ENCODE results near the gene C16orf92. TPM values are rescaled to one million over a fixed set of nuclear protein-coding genes. Genes with fewer than 3 reads are reported as not detected.

C16orf92 gene
- total RNA-seq, 1 experiment from 2014 or later = not detected

DNA sequence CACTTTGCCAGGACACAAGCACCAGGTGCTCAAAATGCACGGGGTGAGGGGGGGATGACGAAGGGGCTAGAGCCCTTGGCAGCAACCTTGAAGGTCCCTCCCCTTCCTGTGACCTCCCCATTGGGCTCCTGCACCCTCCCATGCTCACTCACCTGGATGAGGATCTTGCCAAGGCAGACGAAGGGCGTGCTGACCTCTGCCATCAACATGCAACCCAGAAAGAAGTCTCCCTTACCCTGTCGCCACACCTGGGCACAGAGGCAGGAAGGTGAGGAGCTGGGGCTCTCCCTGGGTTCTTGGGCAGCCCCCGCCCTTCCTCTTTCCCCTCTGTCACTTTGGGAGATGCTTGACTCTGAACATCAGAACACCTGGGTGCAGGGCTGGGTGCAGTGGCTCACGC, 2.6 kb downstream of the C16orf92 start:
- H3K9ac ChIP-seq (ENCODE audit: low read length) = no peak overlapping the region
- no peak overlapping the region for H3K4me2 ChIP-seq (ENCODE audit: low read length)
- no peak overlapping the region for H3K4me3 ChIP-seq (replicated peaks in 1 of 2; ENCODE audit: low read depth in 1 of 2, low read length in 2 of 2)
- no peaks in the 10 kb centered on the region for H3K79me2 ChIP-seq (ENCODE audit: insufficient read depth, low read length)
- ChIA-PET CTCF (no interaction called here), RAD21 (ENCODE audit: low non-redundant PET in 1 of 2, low total read pairs in 2 of 2, uncharacterized antibody in 2 of 2, unreplicated experiment in 2 of 2) (no interaction called here), POLR2A (no interaction called here)
- no TSS peak for BruUV-seq (replicated peaks)
- no peak overlapping the region for H2AFZ ChIP-seq (ENCODE audit: low read depth, low read length, poor library complexity, severe bottlenecking)
- no peak for DNase-seq (ENCODE audit: low read depth, low spot score)
- peaks cover 0 to 12% of the 10 kb centered on the region in 2 experiments; a peak in 2 of 4 replicates for H3K4me1 ChIP-seq (ENCODE audit: control insufficient read depth in 1 of 2, insufficient read depth in 2 of 2, low read length in 2 of 2)
- H4K20me1 ChIP-seq (ENCODE audit: insufficient read depth) = no peaks in the 10 kb centered on the region
- no peaks in the 10 kb centered on the region for H3K9me3 ChIP-seq (ENCODE audit: control insufficient read depth in 1 of 2, insufficient read depth in 1 of 2, low read depth in 1 of 2, low read length in 2 of 2)
- no peak for ATAC-seq
- H3K36me3 ChIP-seq (ENCODE audit: control insufficient read depth in 1 of 2, insufficient read depth in 2 of 2, low read length in 2 of 2) = no peaks in the 10 kb centered on the region
- intact Hi-C loops (cut with micrococcal nuclease) = loop anchor here (10.0 kb wide), 1 partner anchor 911 kb away; no protein-coding TSS in a partner anchor
- TF ChIP-seq CEBPB (IDR thresholded peaks at IDR 0.05; ENCODE audit: low read depth) (no peak), SP1 (IDR thresholded peaks at IDR 0.05; ENCODE audit: low read depth) (no peak), ZNF274 (IDR thresholded peaks at IDR 0.05; ENCODE audit: low read depth, low read length) (no peak), RAD21 (IDR thresholded peaks at IDR 0.05; ENCODE audit: low read depth) (no peak), SRF (IDR thresholded peaks at IDR 0.05; ENCODE audit: low read depth) (no peak), SIN3A (IDR thresholded peaks at IDR 0.05; ENCODE audit: low read depth) (no peak), JUND (IDR thresholded peaks at IDR 0.05) (no peak), YY1 (IDR thresholded peaks at IDR 0.05; ENCODE audit: extremely low read depth, insufficient replicate concordance, low read depth, low read length) (no peak), CBX3 (IDR thresholded peaks at IDR 0.05; ENCODE audit: low read depth) (no peak), POLR2A (IDR thresholded peaks at IDR 0.05; ENCODE audit: borderline replicate concordance, extremely low read depth, insufficient read depth, insufficient read length) (no peak), ZFX (IDR thresholded peaks at IDR 0.05) (no peak), EZH2phosphoT487 (IDR thresholded peaks at IDR 0.05; ENCODE audit: borderline replicate concordance) (no peak)
- TF ChIP-seq, protein P1, sequence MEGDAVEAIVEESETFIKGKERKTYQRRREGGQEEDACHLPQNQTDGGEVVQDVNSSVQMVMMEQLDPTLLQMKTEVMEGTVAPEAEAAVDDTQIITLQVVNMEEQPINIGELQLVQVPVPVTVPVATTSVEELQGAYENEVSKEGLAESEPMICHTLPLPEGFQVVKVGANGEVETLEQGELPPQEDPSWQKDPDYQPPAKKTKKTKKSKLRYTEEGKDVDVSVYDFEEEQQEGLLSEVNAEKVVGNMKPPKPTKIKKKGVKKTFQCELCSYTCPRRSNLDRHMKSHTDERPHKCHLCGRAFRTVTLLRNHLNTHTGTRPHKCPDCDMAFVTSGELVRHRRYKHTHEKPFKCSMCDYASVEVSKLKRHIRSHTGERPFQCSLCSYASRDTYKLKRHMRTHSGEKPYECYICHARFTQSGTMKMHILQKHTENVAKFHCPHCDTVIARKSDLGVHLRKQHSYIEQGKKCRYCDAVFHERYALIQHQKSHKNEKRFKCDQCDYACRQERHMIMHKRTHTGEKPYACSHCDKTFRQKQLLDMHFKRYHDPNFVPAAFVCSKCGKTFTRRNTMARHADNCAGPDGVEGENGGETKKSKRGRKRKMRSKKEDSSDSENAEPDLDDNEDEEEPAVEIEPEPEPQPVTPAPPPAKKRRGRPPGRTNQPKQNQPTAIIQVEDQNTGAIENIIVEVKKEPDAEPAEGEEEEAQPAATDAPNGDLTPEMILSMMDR (IDR thresholded peaks at IDR 0.05 in 2 of 3, conservative IDR thresholded peaks at IDR 0.05 in 1 of 3; ENCODE audit: borderline replicate concordance in 1 of 3, insufficient read depth in 1 of 3, low read depth in 2 of 3, low read length in 2 of 3) = no peak
- TF ChIP-seq, protein P2, sequence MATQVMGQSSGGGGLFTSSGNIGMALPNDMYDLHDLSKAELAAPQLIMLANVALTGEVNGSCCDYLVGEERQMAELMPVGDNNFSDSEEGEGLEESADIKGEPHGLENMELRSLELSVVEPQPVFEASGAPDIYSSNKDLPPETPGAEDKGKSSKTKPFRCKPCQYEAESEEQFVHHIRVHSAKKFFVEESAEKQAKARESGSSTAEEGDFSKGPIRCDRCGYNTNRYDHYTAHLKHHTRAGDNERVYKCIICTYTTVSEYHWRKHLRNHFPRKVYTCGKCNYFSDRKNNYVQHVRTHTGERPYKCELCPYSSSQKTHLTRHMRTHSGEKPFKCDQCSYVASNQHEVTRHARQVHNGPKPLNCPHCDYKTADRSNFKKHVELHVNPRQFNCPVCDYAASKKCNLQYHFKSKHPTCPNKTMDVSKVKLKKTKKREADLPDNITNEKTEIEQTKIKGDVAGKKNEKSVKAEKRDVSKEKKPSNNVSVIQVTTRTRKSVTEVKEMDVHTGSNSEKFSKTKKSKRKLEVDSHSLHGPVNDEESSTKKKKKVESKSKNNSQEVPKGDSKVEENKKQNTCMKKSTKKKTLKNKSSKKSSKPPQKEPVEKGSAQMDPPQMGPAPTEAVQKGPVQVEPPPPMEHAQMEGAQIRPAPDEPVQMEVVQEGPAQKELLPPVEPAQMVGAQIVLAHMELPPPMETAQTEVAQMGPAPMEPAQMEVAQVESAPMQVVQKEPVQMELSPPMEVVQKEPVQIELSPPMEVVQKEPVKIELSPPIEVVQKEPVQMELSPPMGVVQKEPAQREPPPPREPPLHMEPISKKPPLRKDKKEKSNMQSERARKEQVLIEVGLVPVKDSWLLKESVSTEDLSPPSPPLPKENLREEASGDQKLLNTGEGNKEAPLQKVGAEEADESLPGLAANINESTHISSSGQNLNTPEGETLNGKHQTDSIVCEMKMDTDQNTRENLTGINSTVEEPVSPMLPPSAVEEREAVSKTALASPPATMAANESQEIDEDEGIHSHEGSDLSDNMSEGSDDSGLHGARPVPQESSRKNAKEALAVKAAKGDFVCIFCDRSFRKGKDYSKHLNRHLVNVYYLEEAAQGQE (IDR thresholded peaks at IDR 0.05; ENCODE audit: low read depth) = no peak
- TF ChIP-seq, protein P3, sequence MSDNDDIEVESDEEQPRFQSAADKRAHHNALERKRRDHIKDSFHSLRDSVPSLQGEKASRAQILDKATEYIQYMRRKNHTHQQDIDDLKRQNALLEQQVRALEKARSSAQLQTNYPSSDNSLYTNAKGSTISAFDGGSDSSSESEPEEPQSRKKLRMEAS (IDR thresholded peaks at IDR 0.05) = no peak
- no peaks in the 10 kb centered on the region for H3K27me3 ChIP-seq (ENCODE audit: insufficient read depth, low read length)
- no peaks in the 10 kb centered on the region for H3K9me2 ChIP-seq (ENCODE audit: insufficient read depth)
- no peak overlapping the region for H3K27ac ChIP-seq (ENCODE audit: low read depth, low read length)
